Activated CD4-positive, alpha-beta T cell treated with anti-CD3 and anti-CD28 coated beads, Interleukin-2, amount 10 ng/mL, durations not matched to agents 24 days and 14 days (primary cell): ENCODE data around the gene CMTM4. TPM values are rescaled to one million over a fixed set of nuclear protein-coding genes. Genes with fewer than 3 reads are reported as not detected.
"Not testable (repeated sequence)": the region's sequence is repeated elsewhere in the genome, so short reads cannot be mapped to it uniquely, and the experiment has no call there.

Experiments
- DNase-seq: peaks from one replicate; pipeline ENCODE4 v3.0.0; 2022
- H3K27ac Mint-ChIP-seq: one replicate; pipeline ENCODE4 v1.8.0; 2022; ENCODE audit warnings: mild to moderate bottlenecking, mixed read lengths
- H3K27me3 Mint-ChIP-seq: one replicate; pipeline ENCODE4 v1.8.0; 2022; ENCODE audit warnings: mixed read lengths
- H3K36me3 Mint-ChIP-seq: one replicate; pipeline ENCODE4 v1.8.0; 2022; ENCODE audit warnings: low read depth, mild to moderate bottlenecking, mixed read lengths
- H3K4me1 Mint-ChIP-seq: one replicate; pipeline ENCODE4 v1.8.0; 2021; ENCODE audit warnings: mixed read lengths
- H3K4me3 Mint-ChIP-seq: one replicate; pipeline ENCODE4 v1.8.0; 2022; ENCODE audit warnings: mild to moderate bottlenecking, moderate library complexity, mixed read lengths
- H3K9me3 Mint-ChIP-seq: one replicate; pipeline ENCODE4 v1.8.0; 2021; ENCODE audit warnings: mixed read lengths
- intact Hi-C: fragments of 100-400 bp; cut with micrococcal nuclease; formaldehyde crosslinking; loops from one replicate; pipeline ENCODE4 v1.15.1; 2023
- total RNA-seq: library from RNA; stranded (reverse); gene quantifications from 2 replicates; pipeline ENCODE4 v1.2.3, GENCODE V29; 2022

The CMTM4 gene
- total RNA-seq, 1 donor from 2014 or later, result 3.5 TPM

DNA sequence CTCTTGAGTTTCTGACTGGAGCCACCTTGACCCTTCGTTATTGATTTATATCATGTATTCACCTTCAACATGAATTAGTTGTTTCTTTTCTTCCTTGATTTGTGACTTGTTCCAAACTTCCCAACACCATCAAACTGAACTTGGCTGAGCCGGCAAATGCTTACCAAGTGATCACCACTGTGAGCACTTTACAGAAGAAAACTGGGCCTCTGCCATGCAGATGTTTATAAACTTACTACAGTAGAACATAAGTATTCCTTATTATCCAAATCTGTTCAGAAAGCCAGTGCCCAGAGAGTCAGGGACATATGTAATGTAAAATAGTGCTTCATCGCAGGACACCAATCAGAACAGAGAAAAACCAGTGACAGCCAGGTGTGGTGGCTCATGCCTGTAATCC is 19.9 kb downstream of the CMTM4 start:
- Mint-ChIP-seq H3K36me3 (no peaks in the 10 kb centered on the region), H3K9me3 (no peaks in the 10 kb centered on the region), H3K4me1 (no peaks in the 10 kb centered on the region), H3K4me3 (no peak overlapping the region), H3K27ac (no peak overlapping the region), H3K27me3 (no peaks in the 10 kb centered on the region)
- intact Hi-C loops, result no loop called here
- no peak for DNase-seq

DNA sequence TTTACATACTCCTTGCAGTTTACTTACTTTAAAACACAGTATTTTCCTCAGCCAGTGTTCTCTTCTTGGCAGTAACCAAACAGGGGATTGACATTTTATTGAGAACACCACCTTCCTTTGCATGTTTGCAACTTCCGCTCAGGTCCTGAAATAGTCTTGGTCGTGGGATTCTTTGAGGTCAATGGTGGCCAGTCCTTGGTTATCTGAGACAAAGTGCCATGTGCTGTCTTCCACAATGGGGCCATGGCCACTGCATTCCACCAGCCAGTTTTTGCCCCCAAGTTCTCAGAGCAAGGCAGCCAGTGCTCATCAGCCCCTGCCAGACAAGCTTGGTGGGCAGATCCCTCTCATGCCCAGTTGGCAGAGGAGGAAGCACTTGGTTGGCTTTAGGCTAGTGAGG is 22.9 kb downstream of the CMTM4 start:
- no peak for DNase-seq
- Mint-ChIP-seq H3K27ac (no peak overlapping the region), H3K9me3 (no peaks in the 10 kb centered on the region), H3K4me1 (no peaks in the 10 kb centered on the region), H3K27me3 (no peaks in the 10 kb centered on the region), H3K36me3 (no peaks in the 10 kb centered on the region), H3K4me3 (no peak overlapping the region)
- intact Hi-C loops, result no loop called here

DNA sequence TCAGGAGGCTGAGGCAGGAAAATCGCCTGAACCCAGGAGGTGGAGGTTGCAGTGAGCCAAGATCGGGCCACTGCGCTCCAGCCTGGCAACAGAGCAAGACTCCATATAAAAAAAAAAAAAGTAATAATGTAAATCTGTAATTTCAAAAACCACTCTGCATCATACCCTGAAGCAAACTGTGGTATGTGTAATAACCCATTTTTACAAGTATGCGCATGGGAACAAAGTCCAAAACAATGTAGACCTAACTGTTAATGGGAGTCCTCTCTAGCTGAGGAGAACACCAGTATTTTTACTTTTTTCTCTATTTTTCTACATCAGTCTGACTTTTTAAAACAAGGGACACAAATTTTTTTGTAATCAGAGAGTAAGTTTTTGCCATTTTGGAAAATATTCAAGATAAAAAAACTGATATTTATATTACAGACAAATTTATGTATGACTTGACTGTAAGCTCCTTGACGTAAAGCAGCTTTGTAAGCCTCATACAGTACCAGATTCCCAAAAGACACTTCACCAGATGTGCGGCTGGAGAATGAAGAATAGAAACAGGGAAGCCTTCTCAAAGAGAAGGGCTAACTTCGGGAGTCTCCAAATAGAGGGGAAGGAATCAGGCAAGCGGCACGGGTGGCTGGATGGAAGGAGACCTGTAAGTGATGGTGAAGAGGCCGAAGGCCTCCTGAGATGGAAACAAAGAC is 25.7 kb downstream of the CMTM4 start:
- intact Hi-C loops, result no loop called here
- H3K4me3 Mint-ChIP-seq, result no peak overlapping the region
- H3K27ac Mint-ChIP-seq, result no peak overlapping the region
- H3K36me3 Mint-ChIP-seq, result no peaks in the 10 kb centered on the region
- H3K27me3 Mint-ChIP-seq, result no peaks in the 10 kb centered on the region
- DNase-seq, result no peak
- H3K4me1 Mint-ChIP-seq, result no peaks in the 10 kb centered on the region
- H3K9me3 Mint-ChIP-seq, result no peaks in the 10 kb centered on the region

DNA sequence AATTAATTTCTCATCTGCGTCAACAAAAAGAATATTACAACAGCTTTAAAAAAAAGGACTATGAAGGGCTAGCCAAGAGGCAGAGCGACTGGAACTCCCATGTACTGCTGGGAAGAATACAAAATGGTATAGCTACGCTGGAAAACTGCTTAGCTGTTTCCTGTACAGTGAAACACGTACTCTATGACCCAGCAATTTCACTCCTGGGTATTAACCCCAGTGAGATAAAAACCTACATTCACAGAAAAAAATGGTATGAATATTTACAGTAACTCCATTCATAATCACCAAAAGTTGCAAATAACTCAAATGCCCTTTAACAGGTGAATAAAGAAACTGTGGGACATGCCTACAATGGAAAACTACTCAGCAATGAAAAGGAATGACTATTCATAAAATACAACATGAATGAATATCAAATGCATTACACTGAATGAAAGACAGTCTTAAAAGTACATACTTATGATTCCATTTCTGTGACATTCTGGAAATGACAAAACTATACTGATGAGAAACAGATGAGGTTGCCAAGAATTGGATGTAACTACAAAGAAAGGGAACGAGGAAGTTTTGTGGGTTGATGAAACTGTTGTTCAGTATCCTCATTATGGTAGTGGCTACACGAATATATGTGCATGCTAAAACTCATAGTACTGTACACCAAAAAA is 27.6 kb downstream of the CMTM4 start:
- Mint-ChIP-seq H3K9me3 (no peaks in the 10 kb centered on the region), H3K27me3 (no peaks in the 10 kb centered on the region), H3K4me1 (no peaks in the 10 kb centered on the region), H3K4me3 (no peak overlapping the region), H3K36me3 (no peaks in the 10 kb centered on the region), H3K27ac (no peak overlapping the region)
- DNase-seq, result no peak
- intact Hi-C loops, result no loop called here

DNA sequence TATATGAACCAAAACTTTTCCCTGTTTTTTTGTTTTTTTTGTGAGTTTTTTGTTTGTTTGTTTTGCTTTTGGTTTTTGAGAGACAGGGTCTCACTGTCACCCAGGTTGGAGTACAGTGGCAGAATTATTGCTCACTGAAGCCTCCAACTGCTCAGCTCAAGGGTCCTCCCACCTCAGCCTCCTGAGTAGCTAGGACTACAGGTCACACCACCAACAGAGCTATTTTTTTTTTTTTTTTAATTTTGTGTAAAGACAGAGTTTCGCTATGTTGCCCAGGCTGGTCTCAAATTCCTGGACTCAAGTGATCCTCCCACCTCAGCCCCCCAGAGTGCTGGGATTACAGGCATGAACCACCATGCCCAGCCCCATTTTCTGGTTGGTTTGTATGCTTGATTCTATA is 28.6 kb downstream of the CMTM4 start:
- H3K4me1 Mint-ChIP-seq, result no peaks in the 10 kb centered on the region
- H3K27ac Mint-ChIP-seq, result no peak overlapping the region
- no peak overlapping the region for H3K4me3 Mint-ChIP-seq
- no peak for DNase-seq
- H3K9me3 Mint-ChIP-seq, result no peaks in the 10 kb centered on the region
- no peaks in the 10 kb centered on the region for H3K36me3 Mint-ChIP-seq
- intact Hi-C loops, result no loop called here
- H3K27me3 Mint-ChIP-seq, result peaks cover under 1% of the 10 kb centered on the region

DNA sequence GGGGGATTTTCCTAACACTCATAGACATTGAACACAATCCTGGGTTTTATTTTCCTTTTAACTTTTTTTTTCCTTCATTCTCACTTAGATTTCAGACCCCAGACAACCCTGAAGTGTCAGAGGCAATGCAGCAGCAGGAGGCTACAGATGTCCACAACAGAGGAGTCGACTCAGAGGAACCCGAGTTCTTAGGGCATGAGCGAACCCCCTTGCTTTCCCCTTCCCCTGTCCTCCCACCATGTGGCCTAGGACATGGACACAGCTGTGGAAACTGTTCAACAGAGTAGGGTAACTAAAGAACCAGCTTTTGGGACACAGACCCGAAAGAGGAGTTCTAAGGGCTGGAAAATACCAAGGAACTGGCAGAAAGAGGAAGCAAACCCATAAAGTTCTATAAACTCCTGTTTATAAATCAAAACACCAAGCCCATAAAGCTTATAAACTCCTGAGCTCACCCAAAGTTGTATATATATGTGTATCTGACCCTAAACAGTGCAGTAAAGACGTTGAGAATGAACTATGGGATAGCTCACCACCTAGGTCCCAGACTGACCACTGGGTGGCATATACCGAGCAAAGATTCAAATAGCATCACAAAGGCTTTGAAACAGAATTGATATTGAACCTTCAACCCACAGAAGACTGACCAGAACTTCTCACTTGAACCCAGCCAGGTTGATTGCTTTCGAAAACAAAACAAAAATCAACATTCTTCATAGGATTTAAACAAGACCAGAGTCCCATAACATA is 33.9 kb downstream of the CMTM4 start:
- intact Hi-C loops, result no loop called here
- peaks cover 20% of the 10 kb centered on the region for H3K27me3 Mint-ChIP-seq
- no peaks in the 10 kb centered on the region for H3K36me3 Mint-ChIP-seq
- H3K4me1 Mint-ChIP-seq, result peaks cover 2% of the 10 kb centered on the region
- no peak for DNase-seq
- H3K27ac Mint-ChIP-seq, result no peak overlapping the region
- H3K4me3 Mint-ChIP-seq, result no peak overlapping the region
- no peaks in the 10 kb centered on the region for H3K9me3 Mint-ChIP-seq

DNA sequence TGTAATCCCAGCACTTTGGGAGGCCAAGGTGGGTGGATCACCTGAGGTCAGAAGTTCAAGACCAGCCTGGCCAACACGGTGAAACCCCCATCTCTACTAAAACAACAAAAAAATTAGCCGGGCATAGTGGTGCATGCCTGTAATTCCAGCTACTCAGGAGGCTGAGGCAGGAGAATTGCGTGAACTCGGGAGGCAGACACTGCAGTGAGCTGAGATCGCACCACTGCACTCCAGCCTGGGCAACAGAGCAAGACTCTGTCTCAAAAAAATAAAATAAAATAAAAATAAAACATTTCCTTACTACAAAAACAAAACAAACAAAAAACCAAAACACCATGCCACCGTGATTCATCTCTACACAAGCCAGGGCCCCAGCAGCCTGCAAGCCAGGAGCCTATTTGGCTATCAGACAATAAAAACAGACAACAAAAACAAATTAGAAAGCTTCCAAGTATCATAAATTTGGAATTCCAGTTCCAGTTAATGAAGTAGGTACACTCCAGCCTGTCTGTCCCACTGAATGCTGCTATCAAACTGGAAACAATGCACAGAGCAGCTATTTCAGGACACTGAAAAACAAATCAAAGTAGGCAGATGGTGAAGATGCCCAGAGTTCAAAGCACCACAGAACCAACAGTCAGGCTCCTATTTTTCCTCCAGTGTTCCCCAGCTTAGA is 34.7 kb downstream of the CMTM4 start:
- H3K36me3 Mint-ChIP-seq, H3K4me1 Mint-ChIP-seq, intact Hi-C loops, H3K27ac Mint-ChIP-seq, H3K9me3 Mint-ChIP-seq, H3K4me3 Mint-ChIP-seq, DNase-seq: not testable (repeated sequence)
- peaks cover 22% of the 10 kb centered on the region for H3K27me3 Mint-ChIP-seq

DNA sequence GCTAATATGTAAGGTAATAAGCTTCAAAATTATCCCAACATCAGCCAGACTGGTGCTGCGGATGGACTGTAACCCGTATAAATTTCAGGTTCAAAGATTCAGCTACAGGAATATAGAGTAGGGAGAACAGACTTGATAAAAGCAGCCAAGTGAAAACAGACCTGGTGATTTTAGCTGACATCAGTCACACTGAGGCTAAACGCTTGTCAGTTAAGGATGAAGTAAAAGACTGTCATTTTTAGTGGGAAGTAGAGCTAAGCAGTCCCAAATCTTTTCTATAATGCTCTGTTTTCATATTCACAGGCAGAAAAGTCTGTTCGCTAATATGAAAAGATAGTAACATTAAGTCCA is 35.4 kb downstream of the CMTM4 start:
- H3K9me3 Mint-ChIP-seq, result no peaks in the 10 kb centered on the region
- H3K27ac Mint-ChIP-seq, result no peak overlapping the region
- no peaks in the 10 kb centered on the region for H3K36me3 Mint-ChIP-seq
- H3K27me3 Mint-ChIP-seq, result peaks cover 27% of the 10 kb centered on the region
- intact Hi-C loops, result no loop called here
- DNase-seq, result no peak
- H3K4me3 Mint-ChIP-seq, result no peak overlapping the region
- H3K4me1 Mint-ChIP-seq, result peaks cover 4% of the 10 kb centered on the region

DNA sequence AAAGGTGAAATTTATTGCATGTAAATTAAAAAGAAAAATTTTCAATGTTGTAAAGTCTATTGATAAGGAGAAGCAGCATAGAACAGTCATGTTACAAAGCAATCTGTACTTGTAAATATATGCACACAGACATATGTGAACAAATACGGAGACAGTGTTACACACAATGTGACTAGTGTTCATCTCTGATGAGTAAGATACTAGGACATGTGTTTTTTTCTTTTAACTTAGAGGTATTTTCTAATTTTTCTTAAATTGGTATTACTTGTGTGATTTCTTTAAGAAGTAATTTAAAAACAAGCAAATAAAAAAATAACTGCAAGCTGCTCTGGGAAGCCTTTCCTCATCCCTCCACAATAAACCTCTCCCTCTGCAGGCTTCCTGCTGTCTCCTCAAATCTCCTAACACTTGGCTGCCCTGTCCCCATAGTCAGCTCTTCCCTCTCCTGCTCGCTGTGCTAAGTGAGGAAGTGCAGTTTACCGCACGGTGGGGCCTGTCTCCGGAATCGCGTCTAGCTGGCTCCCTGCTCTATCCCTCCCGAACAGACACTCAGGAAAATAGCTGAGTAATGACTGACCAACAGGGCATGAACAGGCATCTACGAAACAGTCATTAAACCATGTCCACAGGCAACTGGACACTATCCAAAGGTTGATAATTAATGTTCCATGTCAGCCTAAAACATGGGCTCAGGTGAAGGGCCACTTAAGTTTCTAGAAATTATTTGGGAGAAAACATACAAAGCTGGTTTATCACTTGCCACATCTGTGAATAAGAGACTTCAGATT is 35.9 kb downstream of the CMTM4 start:
- Mint-ChIP-seq H3K27ac (no peak overlapping the region), H3K27me3 (peaks cover 27% of the 10 kb centered on the region), H3K4me3 (no peak overlapping the region), H3K4me1 (peaks cover 4% of the 10 kb centered on the region), H3K36me3 (no peaks in the 10 kb centered on the region), H3K9me3 (no peaks in the 10 kb centered on the region)
- no peak for DNase-seq
- intact Hi-C loops, result no loop called here

DNA sequence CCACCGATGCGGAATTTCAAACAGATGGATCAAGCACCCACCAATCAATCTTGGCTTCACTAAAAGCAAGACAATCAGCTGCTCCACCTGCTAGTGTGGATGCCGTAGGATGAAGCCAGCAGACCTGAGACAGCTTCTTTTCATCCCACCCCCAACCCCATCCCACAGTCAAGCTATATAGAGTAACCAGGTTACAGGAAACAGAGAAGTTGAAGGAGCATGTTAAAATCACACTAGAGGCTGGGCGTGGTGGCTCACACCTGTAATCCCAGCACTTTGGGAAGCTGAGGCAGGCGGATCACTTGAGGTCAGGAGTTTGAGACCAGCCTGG is 37.7 kb downstream of the CMTM4 start:
- H3K27me3 Mint-ChIP-seq, result peaks cover 27% of the 10 kb centered on the region
- no peak overlapping the region for H3K4me3 Mint-ChIP-seq
- H3K9me3 Mint-ChIP-seq, result no peaks in the 10 kb centered on the region
- H3K27ac Mint-ChIP-seq, result no peak overlapping the region
- no peak for DNase-seq
- peaks cover 4% of the 10 kb centered on the region for H3K4me1 Mint-ChIP-seq
- intact Hi-C loops, result no loop called here
- H3K36me3 Mint-ChIP-seq, result no peaks in the 10 kb centered on the region

DNA sequence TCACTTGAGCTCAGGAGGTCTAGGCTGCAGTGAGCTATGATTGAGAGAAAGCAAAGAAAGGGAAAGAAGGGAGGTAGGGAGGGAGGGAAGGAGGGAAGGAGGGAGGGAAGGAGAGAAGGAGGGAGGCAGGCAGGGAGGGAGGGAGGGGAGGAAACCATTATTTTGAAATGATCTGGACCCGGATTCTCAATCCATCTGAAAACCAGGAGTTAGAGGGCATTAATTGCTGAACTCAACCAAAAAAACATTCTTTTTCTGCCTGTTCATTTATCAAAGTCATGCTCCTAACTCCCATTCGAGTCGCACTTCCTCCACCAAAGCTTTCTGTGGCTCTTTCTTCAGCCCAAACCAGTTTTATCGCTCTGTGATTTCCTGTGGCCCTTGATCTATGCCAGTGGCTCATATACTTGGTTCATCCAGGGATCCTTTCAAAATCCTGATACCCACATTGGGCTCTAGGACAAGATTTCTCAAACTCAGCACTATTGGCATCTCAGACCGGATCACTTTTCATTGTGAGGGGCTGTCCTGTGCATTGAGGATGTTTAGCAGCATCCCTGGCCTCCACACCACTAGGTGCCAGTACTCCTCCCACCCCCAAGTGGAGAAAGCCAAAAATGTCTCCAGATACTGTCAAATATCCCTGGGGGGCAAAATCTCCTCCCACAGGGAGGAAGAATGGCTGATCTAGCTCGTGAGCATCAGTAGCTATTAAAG is 38.2 kb downstream of the CMTM4 start:
- Mint-ChIP-seq H3K27me3 (peaks cover 27% of the 10 kb centered on the region), H3K36me3 (no peaks in the 10 kb centered on the region), H3K4me1 (peaks cover 4% of the 10 kb centered on the region), H3K9me3 (no peaks in the 10 kb centered on the region), H3K27ac (no peak overlapping the region), H3K4me3 (no peak overlapping the region)
- intact Hi-C loops, result no loop called here
- no peak for DNase-seq

DNA sequence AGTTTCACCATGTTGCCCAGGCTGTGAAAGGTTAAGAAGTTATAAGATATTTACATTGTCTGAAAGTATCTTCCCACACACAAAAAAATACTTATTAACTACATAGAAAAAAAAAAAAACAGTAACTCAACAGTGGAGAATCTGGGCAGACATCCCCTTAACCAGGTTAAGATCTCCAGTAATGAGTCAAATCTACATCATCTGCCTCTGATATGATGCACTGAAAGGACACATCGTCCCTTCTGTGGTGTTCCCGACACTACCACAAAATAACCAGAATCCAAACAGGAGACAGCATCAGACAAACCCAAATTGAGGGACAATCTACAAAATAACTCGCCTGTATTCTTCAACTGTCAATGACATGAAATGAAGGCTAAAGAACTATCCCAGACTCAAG is 40.0 kb downstream of the CMTM4 start:
- no peak overlapping the region for H3K27ac Mint-ChIP-seq
- no peaks in the 10 kb centered on the region for H3K36me3 Mint-ChIP-seq
- intact Hi-C loops, result no loop called here
- no peak overlapping the region for H3K4me3 Mint-ChIP-seq
- H3K27me3 Mint-ChIP-seq, result peaks cover 19% of the 10 kb centered on the region
- no peak for DNase-seq
- H3K4me1 Mint-ChIP-seq, result peaks cover 7% of the 10 kb centered on the region
- H3K9me3 Mint-ChIP-seq, result no peaks in the 10 kb centered on the region
